ENCODE measurements around the gene VAC14.

Gene VAC14

DNA sequence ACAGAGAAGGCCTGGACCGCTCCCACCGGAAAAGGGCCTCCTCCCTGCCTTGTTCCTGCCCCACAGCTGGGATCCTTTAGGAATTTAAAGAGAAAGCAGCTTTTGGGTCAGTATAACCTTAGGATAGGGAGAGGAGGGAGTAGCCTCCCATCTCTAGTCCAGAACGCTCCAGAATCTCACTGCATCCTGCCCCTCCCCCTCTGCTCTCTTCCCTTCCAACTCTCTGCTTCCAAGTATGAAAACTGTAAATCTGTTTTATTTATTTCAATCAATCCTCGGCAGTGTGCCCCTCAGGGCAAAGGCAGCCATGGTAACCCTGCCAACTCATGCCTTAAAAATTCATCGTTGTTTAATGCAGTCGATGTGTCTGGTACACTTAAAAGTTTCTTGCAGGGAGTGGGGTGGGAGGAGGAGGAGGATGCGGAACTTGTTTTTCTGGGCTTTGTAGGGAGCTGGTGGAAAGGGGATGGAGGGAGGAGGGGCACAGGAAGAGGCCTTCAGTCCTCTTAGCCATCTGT, 94.0 kb downstream of the VAC14 start:
- FAIRE-seq, result no peak
- DNase-seq (ENCODE audit: insufficient read length, low spot score), result no peak
- TF ChIP-seq POLR2AphosphoS5 (IDR thresholded peaks at IDR 0.05; ENCODE audit: low read depth, low read length), result no peak
- TF ChIP-seq TAF1 (IDR thresholded peaks at IDR 0.05; ENCODE audit: low read depth, low read length), result no peak
- no peak for TF ChIP-seq POLR2A (IDR thresholded peaks at IDR 0.05; ENCODE audit: low read depth, low read length)
- no peak for TF ChIP-seq SPI1 (IDR thresholded peaks at IDR 0.05; ENCODE audit: low read depth, low read length)
- TF ChIP-seq POU2F2 (IDR thresholded peaks at IDR 0.05; ENCODE audit: low read depth, low read length), result no peak
- TF ChIP-seq PAX5 (IDR thresholded peaks at IDR 0.05; ENCODE audit: insufficient read depth, low read length, severe bottlenecking), result no peak

DNA sequence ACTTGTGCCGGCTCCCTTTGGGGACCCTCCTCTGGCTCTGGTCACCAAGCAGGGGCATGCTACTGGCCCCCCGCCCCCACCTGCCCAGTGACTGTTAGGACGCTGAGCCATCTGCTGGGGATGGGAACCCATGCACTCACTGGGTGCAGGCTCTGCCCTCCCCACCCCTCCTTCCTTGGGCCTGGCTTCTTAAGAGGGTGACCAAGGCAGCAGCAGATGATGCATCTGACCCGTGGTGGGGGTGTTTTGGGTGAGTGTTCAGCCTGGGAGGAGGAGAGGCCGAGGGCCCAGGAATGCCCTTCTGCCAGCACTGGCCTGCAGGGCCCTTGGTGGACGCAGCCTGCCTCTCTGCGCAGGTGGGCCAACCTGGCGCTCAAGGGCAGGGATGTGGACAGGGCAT, 95.9 kb downstream of the VAC14 start:
- TF ChIP-seq SPI1 (IDR thresholded peaks at IDR 0.05; ENCODE audit: low read depth, low read length), result no peak
- TF ChIP-seq POLR2AphosphoS5 (IDR thresholded peaks at IDR 0.05; ENCODE audit: low read depth, low read length), result no peak
- TF ChIP-seq TAF1 (IDR thresholded peaks at IDR 0.05; ENCODE audit: low read depth, low read length), result no peak
- no peak for TF ChIP-seq PAX5 (IDR thresholded peaks at IDR 0.05; ENCODE audit: insufficient read depth, low read length, severe bottlenecking)
- no peak for TF ChIP-seq POLR2A (IDR thresholded peaks at IDR 0.05; ENCODE audit: low read depth, low read length)
- TF ChIP-seq POU2F2 (IDR thresholded peaks at IDR 0.05; ENCODE audit: low read depth, low read length), result no peak

DNA sequence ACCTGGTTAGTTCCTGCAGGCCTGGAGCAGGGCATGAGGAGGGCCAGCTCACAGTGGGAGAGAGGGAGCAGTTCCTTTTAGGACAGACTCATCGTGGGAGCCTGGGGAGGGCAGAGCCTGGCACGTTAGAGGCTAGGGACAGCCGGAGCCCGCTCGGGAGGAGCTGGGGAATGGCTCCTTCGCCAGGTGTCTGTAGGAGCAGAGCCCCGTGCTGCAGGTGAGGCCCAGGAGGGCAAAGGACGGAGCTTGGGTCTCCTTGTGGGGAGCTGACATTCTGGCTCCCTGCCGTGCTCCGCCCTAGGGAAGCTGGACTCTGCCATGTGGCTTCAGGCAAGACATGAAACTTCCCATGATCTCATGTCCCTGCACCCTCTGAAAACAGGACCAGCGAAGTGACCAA, 96.4 kb downstream of the VAC14 start:
- DNase-seq (ENCODE audit: insufficient read length, low spot score) (no peak), FAIRE-seq (no peak)
- TF ChIP-seq PAX5 (IDR thresholded peaks at IDR 0.05; ENCODE audit: insufficient read depth, low read length, severe bottlenecking) (no peak), POU2F2 (IDR thresholded peaks at IDR 0.05; ENCODE audit: low read depth, low read length) (no peak), POLR2A (IDR thresholded peaks at IDR 0.05; ENCODE audit: low read depth, low read length) (no peak), POLR2AphosphoS5 (IDR thresholded peaks at IDR 0.05; ENCODE audit: low read depth, low read length) (no peak), SPI1 (IDR thresholded peaks at IDR 0.05; ENCODE audit: low read depth, low read length) (no peak), TAF1 (IDR thresholded peaks at IDR 0.05; ENCODE audit: low read depth, low read length) (no peak)

More for the DNA sequence above, 95.9 kb downstream of the VAC14 start:
- no peak for FAIRE-seq
- DNase-seq (ENCODE audit: insufficient read length, low spot score), result no peak

DNA sequence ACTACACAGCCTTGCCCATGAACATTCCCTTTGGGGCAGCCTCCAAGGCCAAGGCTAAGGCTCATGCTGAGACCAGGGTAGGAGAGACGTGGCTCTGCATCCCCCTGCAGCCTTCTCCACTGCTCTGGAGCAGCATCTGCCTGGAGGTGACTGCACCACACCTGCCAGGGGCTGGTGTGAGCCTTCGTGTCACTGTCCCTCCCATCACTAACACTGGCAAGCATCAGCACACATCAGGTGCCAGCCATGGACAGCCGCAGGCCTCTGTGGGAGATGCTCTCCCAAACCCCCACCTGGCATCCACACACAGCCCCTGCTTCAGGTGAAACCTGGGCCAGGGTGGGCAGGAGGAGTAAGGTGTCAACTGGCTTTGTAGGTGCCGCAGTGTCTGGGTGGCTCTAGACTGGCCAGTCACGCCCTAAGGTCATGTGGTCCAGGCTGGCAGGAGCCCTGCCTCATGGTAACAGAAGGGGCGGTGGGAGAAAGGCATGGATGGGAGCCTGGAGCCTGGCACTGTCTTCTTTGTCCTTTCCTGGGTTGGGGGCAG, 97.0 kb downstream of the VAC14 start:
- no peak for TF ChIP-seq POU2F2 (IDR thresholded peaks at IDR 0.05; ENCODE audit: low read depth, low read length)
- TF ChIP-seq PAX5 (IDR thresholded peaks at IDR 0.05; ENCODE audit: insufficient read depth, low read length, severe bottlenecking), result no peak
- TF ChIP-seq POLR2A (IDR thresholded peaks at IDR 0.05; ENCODE audit: low read depth, low read length), result no peak
- TF ChIP-seq POLR2AphosphoS5 (IDR thresholded peaks at IDR 0.05; ENCODE audit: low read depth, low read length), result no peak
- TF ChIP-seq SPI1 (IDR thresholded peaks at IDR 0.05; ENCODE audit: low read depth, low read length), result no peak
- TF ChIP-seq TAF1 (IDR thresholded peaks at IDR 0.05; ENCODE audit: low read depth, low read length), result no peak
- DNase-seq (ENCODE audit: insufficient read length, low spot score), result no peak
- no peak for FAIRE-seq

DNA sequence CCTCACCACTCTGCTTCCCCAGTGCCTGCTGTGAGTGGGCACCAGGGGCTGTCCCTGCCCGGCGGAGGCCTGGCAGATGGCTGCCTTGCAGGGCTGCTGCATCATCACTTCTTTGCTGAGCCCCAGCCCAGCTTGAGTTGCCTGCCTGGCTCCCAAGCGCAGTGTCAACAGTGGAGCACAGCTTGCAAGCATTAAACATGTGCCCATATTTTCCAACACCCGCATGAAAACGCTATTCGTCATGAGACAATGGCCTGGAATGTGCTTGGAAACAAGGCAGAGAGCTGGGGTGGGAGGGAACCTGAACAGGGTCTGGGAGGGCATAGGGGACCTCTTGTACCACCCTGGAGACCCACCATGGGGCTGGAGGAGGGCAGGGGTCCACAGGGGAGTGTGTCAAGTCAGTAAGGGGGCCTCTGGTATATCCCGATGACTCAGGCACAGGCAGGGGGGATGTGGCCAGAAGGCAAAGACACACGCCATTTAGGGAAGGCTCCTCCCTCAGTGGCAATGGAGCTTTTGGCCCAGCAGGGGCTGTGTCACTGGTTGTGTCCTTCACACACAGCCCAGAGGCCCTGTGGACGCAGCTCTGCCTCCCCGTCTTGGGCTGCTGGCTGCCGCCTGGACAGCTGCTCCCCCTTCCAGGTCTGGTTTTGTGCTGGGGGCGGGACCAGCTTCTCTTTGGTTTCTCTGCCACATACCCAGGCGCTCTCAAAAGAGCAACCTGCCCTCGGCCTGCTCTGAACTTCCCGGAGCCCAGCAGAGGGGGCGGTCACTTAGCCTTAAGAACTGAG, 97.7 kb downstream of the VAC14 start:
- no peak for TF ChIP-seq SPI1 (IDR thresholded peaks at IDR 0.05; ENCODE audit: low read depth, low read length)
- TF ChIP-seq TAF1 (IDR thresholded peaks at IDR 0.05; ENCODE audit: low read depth, low read length), result no peak
- TF ChIP-seq POU2F2 (IDR thresholded peaks at IDR 0.05; ENCODE audit: low read depth, low read length), result no peak
- no peak for TF ChIP-seq POLR2AphosphoS5 (IDR thresholded peaks at IDR 0.05; ENCODE audit: low read depth, low read length)
- no peak for TF ChIP-seq POLR2A (IDR thresholded peaks at IDR 0.05; ENCODE audit: low read depth, low read length)
- no peak for TF ChIP-seq PAX5 (IDR thresholded peaks at IDR 0.05; ENCODE audit: insufficient read depth, low read length, severe bottlenecking)
- DNase-seq (ENCODE audit: insufficient read length, low spot score) (no peak), FAIRE-seq (no peak)

DNA sequence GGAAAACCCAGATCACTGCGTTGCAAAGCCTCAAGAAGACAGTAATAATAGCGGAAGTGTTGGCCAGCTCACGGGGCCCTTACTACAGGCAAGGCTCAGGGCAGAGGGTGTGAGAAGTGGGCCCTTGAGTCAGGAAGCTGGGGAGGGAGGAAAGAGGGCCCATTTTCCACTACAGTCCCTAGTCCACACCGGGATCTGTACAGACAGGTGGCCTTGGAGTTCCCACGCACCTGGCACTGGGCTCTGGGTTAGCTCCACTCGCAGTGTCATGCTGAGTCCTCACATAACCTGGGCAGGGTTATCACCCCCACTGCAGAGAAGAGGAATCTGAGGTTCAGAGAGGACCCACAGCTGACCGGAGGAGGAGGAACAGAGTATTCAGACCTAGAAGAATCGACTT, 98.3 kb downstream of the VAC14 start:
- FAIRE-seq (no peak), DNase-seq (ENCODE audit: insufficient read length, low spot score) (no peak)
- no peak for TF ChIP-seq TAF1 (IDR thresholded peaks at IDR 0.05; ENCODE audit: low read depth, low read length)
- TF ChIP-seq SPI1 (IDR thresholded peaks at IDR 0.05; ENCODE audit: low read depth, low read length), result no peak
- no peak for TF ChIP-seq POLR2A (IDR thresholded peaks at IDR 0.05; ENCODE audit: low read depth, low read length)
- TF ChIP-seq POU2F2 (IDR thresholded peaks at IDR 0.05; ENCODE audit: low read depth, low read length), result no peak
- no peak for TF ChIP-seq PAX5 (IDR thresholded peaks at IDR 0.05; ENCODE audit: insufficient read depth, low read length, severe bottlenecking)
- no peak for TF ChIP-seq POLR2AphosphoS5 (IDR thresholded peaks at IDR 0.05; ENCODE audit: low read depth, low read length)

DNA sequence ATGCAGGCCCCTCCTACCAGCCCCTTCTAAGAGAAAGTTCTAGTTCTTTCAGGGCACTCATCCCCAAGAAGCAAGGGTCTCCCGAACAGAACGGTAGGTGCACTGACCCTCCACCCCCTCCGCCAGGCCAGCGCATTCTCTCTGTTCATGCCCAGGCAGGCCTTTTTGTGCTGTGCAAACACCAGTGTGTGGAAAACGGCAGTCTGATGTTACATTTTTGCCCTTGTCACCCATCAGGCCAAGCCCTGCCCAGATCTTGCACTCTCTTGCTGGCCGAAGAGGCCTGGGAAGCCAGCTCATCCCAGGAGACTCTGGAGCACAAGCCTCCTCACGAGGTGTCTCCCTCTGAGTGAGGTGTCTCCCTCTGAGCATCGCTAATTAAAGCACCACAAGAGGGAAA, 99.0 kb downstream of the VAC14 start:
- no peak for FAIRE-seq
- DNase-seq (ENCODE audit: insufficient read length, low spot score), result no peak

DNA sequence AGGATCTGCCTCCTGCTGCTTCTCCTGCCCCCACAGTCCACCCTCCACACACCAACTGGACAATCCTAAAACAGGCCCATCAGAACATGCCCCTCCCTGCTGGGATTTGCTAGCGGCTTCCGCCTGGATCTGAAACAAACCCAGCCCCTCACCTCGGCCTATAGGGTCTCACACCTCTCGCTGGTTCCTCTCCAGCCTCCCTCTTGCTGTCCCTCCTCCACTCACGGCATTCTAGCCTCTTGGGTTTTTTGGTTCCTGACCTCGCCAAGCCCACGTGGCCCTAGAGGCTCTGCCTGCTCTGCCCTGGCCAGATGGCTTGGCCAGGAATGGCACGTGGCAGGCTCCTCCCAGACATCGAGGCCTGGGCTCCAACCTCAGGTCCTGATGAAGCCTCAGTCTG, 99.4 kb downstream of the VAC14 start:
- TF ChIP-seq POLR2AphosphoS5 (IDR thresholded peaks at IDR 0.05; ENCODE audit: low read depth, low read length) (no peak), POU2F2 (IDR thresholded peaks at IDR 0.05; ENCODE audit: low read depth, low read length) (no peak), SPI1 (IDR thresholded peaks at IDR 0.05; ENCODE audit: low read depth, low read length) (no peak), TAF1 (IDR thresholded peaks at IDR 0.05; ENCODE audit: low read depth, low read length) (no peak)
- FAIRE-seq (no peak), DNase-seq (ENCODE audit: insufficient read length, low spot score) (no peak)

More for the DNA sequence above, 99.0 kb downstream of the VAC14 start:
- TF ChIP-seq TAF1 (IDR thresholded peaks at IDR 0.05; ENCODE audit: low read depth, low read length) (no peak), SPI1 (IDR thresholded peaks at IDR 0.05; ENCODE audit: low read depth, low read length) (no peak), PAX5 (IDR thresholded peaks at IDR 0.05; ENCODE audit: insufficient read depth, low read length, severe bottlenecking) (no peak), POLR2AphosphoS5 (IDR thresholded peaks at IDR 0.05; ENCODE audit: low read depth, low read length) (no peak), POLR2A (IDR thresholded peaks at IDR 0.05; ENCODE audit: low read depth, low read length) (no peak)

DNA sequence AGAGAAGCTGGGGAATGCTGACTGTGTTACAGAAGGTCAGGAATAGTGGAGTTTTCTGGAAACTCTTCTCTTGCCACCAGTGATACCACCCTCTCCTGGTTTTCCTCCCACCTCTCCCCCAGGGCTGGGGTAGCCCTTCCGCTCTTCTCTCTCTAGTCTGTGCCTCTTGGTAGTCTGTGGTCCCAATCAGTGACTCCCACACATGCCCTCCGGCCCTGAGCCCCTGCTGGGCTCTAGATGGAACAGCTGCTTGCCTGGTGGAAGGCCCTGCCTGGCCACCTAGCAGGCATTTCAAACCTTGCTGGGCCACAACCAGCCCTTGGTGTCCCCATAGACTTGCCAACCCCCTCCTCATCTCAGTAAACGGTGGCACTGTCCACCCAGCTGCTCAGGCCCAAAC, 99.9 kb downstream of the VAC14 start:
- no peak for TF ChIP-seq SPI1 (IDR thresholded peaks at IDR 0.05; ENCODE audit: low read depth, low read length)
- TF ChIP-seq TAF1 (IDR thresholded peaks at IDR 0.05; ENCODE audit: low read depth, low read length), result no peak
- TF ChIP-seq POLR2A (IDR thresholded peaks at IDR 0.05; ENCODE audit: low read depth, low read length), result no peak
- no peak for TF ChIP-seq POU2F2 (IDR thresholded peaks at IDR 0.05; ENCODE audit: low read depth, low read length)
- TF ChIP-seq POLR2AphosphoS5 (IDR thresholded peaks at IDR 0.05; ENCODE audit: low read depth, low read length), result no peak
- TF ChIP-seq PAX5 (IDR thresholded peaks at IDR 0.05; ENCODE audit: insufficient read depth, low read length, severe bottlenecking), result no peak

More for the DNA sequence above, 99.9 kb downstream of the VAC14 start:
- DNase-seq (ENCODE audit: insufficient read length, low spot score) (no peak), FAIRE-seq (no peak)

All from GM12891 (cell line).